HG02938 (cell line): ENCODE data around the gene ASXL1.
"Not testable (repeated sequence)": the region's sequence is repeated elsewhere in the genome, so short reads cannot be mapped to it uniquely, and the experiment has no call there.

Source experiments
- ATAC-seq: cut with Tn5 transposase; IDR thresholded peaks from one replicate; pipeline ENCODE4 v1.9.1; 2021; ENCODE audit warnings: mild to moderate bottlenecking, moderate library complexity; ENCODE audit not compliant: unreplicated experiment

The ASXL1 gene

GRCh38 chr20:32357869-32358631 lies at the start of gene ASXL1:
Gene ASXL1, plus strand, starts transcription at chr20:32358331. Its CDS starts 445 bp downstream, at chr20:32358776.
- peak; percentile 71 for ATAC-seq

GRCh38 chr20:32312718-32313424 lies 45.3 kb upstream of the ASXL1 start:
- ATAC-seq: no peak

GRCh38 chr20:32314768-32315167 lies 43.4 kb upstream of the ASXL1 start:
- no peak for ATAC-seq

GRCh38 chr20:32315399-32315798 lies 42.7 kb upstream of the ASXL1 start:
- ATAC-seq: no peak

- ATAC-seq: no peak
Observed at GRCh38 chr20:32315891-32316290, 42.2 kb upstream of the ASXL1 start.

GRCh38 chr20:32316667-32317066 lies 41.5 kb upstream of the ASXL1 start:
- ATAC-seq: no peak

- ATAC-seq: no peak
Observed at GRCh38 chr20:32319100-32319499, 39.0 kb upstream of the ASXL1 start.

- no peak for ATAC-seq
Observed at GRCh38 chr20:32320305-32320704, 37.8 kb upstream of the ASXL1 start.

- no peak for ATAC-seq
Observed at GRCh38 chr20:32321390-32321789, 36.7 kb upstream of the ASXL1 start.

- ATAC-seq: not testable (repeated sequence)
Observed at GRCh38 chr20:32322260-32322659, 35.9 kb upstream of the ASXL1 start.

- not testable (repeated sequence) for ATAC-seq
Observed at GRCh38 chr20:32323761-32324160, 34.4 kb upstream of the ASXL1 start.

GRCh38 chr20:32325706-32326503 lies 32.2 kb upstream of the ASXL1 start:
- no peak for ATAC-seq

GRCh38 chr20:32326504-32326845 lies 31.7 kb upstream of the ASXL1 start:
- no peak for ATAC-seq

GRCh38 chr20:32327087-32327681 lies 30.9 kb upstream of the ASXL1 start:
- no peak for ATAC-seq

GRCh38 chr20:32329817-32330554 lies 28.1 kb upstream of the ASXL1 start:
- no peak for ATAC-seq

GRCh38 chr20:32330555-32330897 lies 27.6 kb upstream of the ASXL1 start:
- ATAC-seq: no peak

GRCh38 chr20:32332614-32333013 lies 25.5 kb upstream of the ASXL1 start:
- ATAC-seq: no peak

- peak; percentile 48 for ATAC-seq
Observed at GRCh38 chr20:32333181-32333987, 24.7 kb upstream of the ASXL1 start.

GRCh38 chr20:32333988-32334885 lies 23.9 kb upstream of the ASXL1 start:
- ATAC-seq: peak; percentile 31
